OCI-LY3 (cell line): ENCODE results near the gene CEMIP2.

Experiments used
- H2AFZ ChIP-seq: fragments of 200-600, 300-600 bp; shearing (Covaris generic); 2 replicates; pipeline ENCODE4 v1.6.0; 2014; ENCODE audit warnings: antibody characterized with exemption, low read depth, low read length
- H3K27ac ChIP-seq: fragments of 200-600, 300-600 bp; sonication (generic); 2 replicates; pipeline ENCODE4 v1.5.1; 2014; ENCODE audit warnings: mild to moderate bottlenecking, low read length, moderate library complexity, mixed read lengths
- H3K27me3 ChIP-seq: fragments of 200-600, 300-600 bp; sonication (generic); 2 replicates; pipeline ENCODE4 v1.6.1; 2014; ENCODE audit warnings: low read depth, low read length, mixed read lengths
- H3K36me3 ChIP-seq: fragments of 200-600, 300-600 bp; sonication (generic); replicated peaks from 2 replicates; pipeline ENCODE3; 2014; ENCODE audit warnings: low read depth, low read length, mixed read lengths
- H3K4me1 ChIP-seq: fragments of 300-600, 200-600 bp; sonication (generic); 2 replicates; pipeline ENCODE4 v1.6.1; 2014; ENCODE audit warnings: low read length, mixed read lengths
- H3K4me2 ChIP-seq: fragments of 200-600, 300-600 bp; sonication (generic); 2 replicates; pipeline ENCODE4 v1.6.1; 2014; ENCODE audit warnings: low read length, mixed read lengths
- H3K4me3 ChIP-seq: fragments of 300-600, 200-600 bp; sonication (generic); 2 replicates; pipeline ENCODE4 v1.5.1; 2014; ENCODE audit warnings: antibody characterized with exemption, mild to moderate bottlenecking, low read length, moderate library complexity
- H3K79me2 ChIP-seq: fragments of 300-600, 200-600 bp; shearing (Covaris generic); 2 replicates; pipeline ENCODE4 v1.6.1; 2014; ENCODE audit warnings: mild to moderate bottlenecking, low read length, mixed read lengths
- H3K9ac ChIP-seq: fragments of 300-600, 200-600 bp; shearing (Covaris generic); 2 replicates; pipeline ENCODE4 v1.6.0; 2014; ENCODE audit warnings: mild to moderate bottlenecking, low read length, moderate library complexity
- H3K9me3 ChIP-seq: fragments of 200-600, 300-600 bp; shearing (Covaris generic); 2 replicates; pipeline ENCODE4 v1.6.1; 2014; ENCODE audit warnings: low read length, mixed read lengths; ENCODE audit not compliant: insufficient read depth
- H4K20me1 ChIP-seq: fragments of 200-600, 300-600 bp; sonication (generic); 2 replicates; pipeline ENCODE4 v1.6.1; 2016; ENCODE audit warnings: low read length, mixed read lengths; ENCODE audit not compliant: insufficient read depth
- CTCF ChIP-seq: fragments of 200-600, 300-600 bp; sonication (generic); IDR thresholded peaks from 2 replicates; pipeline ENCODE4 v1.5.1; 2014; ENCODE audit warnings: antibody characterized with exemption, low read length, low read depth
- EZH2phosphoT487 ChIP-seq: fragments of 200-600 bp; shearing (Covaris generic); IDR thresholded peaks from 2 replicates; pipeline ENCODE4 v1.6.1; 2018; ENCODE audit warnings: antibody characterized with exemption, mixed run types, low read depth

CEMIP2 gene

GRCh38 chr9:71637926-71638325, 130.4 kb downstream of the CEMIP2 start:
- H2AFZ ChIP-seq, result no peak overlapping the region
- H3K9me3 ChIP-seq, result no peaks in the 10 kb centered on the region
- no peak overlapping the region for H3K4me2 ChIP-seq

GRCh38 chr9:71637375-71637774, 130.9 kb downstream of the CEMIP2 start:
- Histone ChIP-seq H4K20me1 (no peaks in the 10 kb centered on the region), H3K4me1 (peaks cover 3% of the 10 kb centered on the region; the same call in 1 of the 2 replicates), H3K79me2 (no peaks in the 10 kb centered on the region), H3K4me2 (no peak overlapping the region), H3K4me3 (no peak overlapping the region), H3K27me3 (0 out of 2 replicates have a peak, but pooled peaks cover 3% of the 10 kb centered on the region), H3K9me3 (no peaks in the 10 kb centered on the region), H3K9ac (no peak overlapping the region), H2AFZ (no peak overlapping the region), H3K36me3 (no peaks in the 10 kb centered on the region), H3K27ac (no peak overlapping the region)
- TF ChIP-seq CTCF (no peak), EZH2phosphoT487 (no peak)

More at GRCh38 chr9:71637926-71638325, 130.4 kb downstream of the CEMIP2 start:
- no peaks in the 10 kb centered on the region for H3K36me3 ChIP-seq
- H3K4me3 ChIP-seq, result no peak overlapping the region
- H3K4me1 ChIP-seq, result peaks cover 3% of the 10 kb centered on the region; the same call in 1 of the 2 replicates
- no peak overlapping the region for H3K27ac ChIP-seq
- no peaks in the 10 kb centered on the region for H3K79me2 ChIP-seq
- H4K20me1 ChIP-seq, result no peaks in the 10 kb centered on the region
- H3K9ac ChIP-seq, result no peak overlapping the region
- TF ChIP-seq EZH2phosphoT487 (no peak), CTCF (no peak)
- H3K27me3 ChIP-seq, result 0 out of 2 replicates have a peak, but pooled peaks cover 3% of the 10 kb centered on the region

- no peak for TF ChIP-seq CTCF
- TF ChIP-seq EZH2phosphoT487, result no peak
Measured at GRCh38 chr9:71636143-71636839, 132.0 kb downstream of the CEMIP2 start.

GRCh38 chr9:71634752-71635151, 133.6 kb downstream of the CEMIP2 start:
- Histone ChIP-seq H2AFZ (no peak overlapping the region), H3K4me1 (no peaks in the 10 kb centered on the region), H3K36me3 (no peaks in the 10 kb centered on the region), H3K9me3 (no peaks in the 10 kb centered on the region), H3K79me2 (no peaks in the 10 kb centered on the region), H4K20me1 (no peaks in the 10 kb centered on the region), H3K4me2 (no peak overlapping the region), H3K4me3 (no peak overlapping the region), H3K27ac (no peak overlapping the region), H3K27me3 (peaks cover 17% of the 10 kb centered on the region; the same call in 1 of the 2 replicates), H3K9ac (no peak overlapping the region)
- no peak for TF ChIP-seq EZH2phosphoT487
- TF ChIP-seq CTCF, result no peak

More at GRCh38 chr9:71636143-71636839, 132.0 kb downstream of the CEMIP2 start:
- Histone ChIP-seq H3K36me3 (no peaks in the 10 kb centered on the region), H2AFZ (no peak overlapping the region), H3K27ac (no peak overlapping the region), H3K79me2 (no peaks in the 10 kb centered on the region), H3K27me3 (peaks cover 8% of the 10 kb centered on the region; the same call in 1 of the 2 replicates), H3K9ac (no peak overlapping the region), H4K20me1 (no peaks in the 10 kb centered on the region), H3K9me3 (no peaks in the 10 kb centered on the region), H3K4me1 (no peaks in the 10 kb centered on the region), H3K4me3 (no peak overlapping the region), H3K4me2 (no peak overlapping the region)
